Neural progenitor cell (in vitro differentiated cells): ENCODE measurements around the gene CRP. TPM values are rescaled to one million over a fixed set of nuclear protein-coding genes. Genes with fewer than 3 reads are reported as not detected.

Experiments
- DNase-seq: peaks from one replicate; pipeline ENCODE4 v3.0.0-alpha.2; 2016; ENCODE audit warnings: low spot score
- H2AFZ ChIP-seq: fragments of 200-600 bp; sonication (generic); replicated peaks from 2 replicates; pipeline ENCODE4 v1.6.1; 2016; ENCODE audit warnings: antibody characterized with exemption
- H3F3A ChIP-seq: fragments of 200-600 bp; sonication (generic); 2 replicates; pipeline ENCODE4 v1.6.1; 2016; ENCODE audit warnings: antibody characterized with exemption, low read depth
- H3K27ac ChIP-seq: fragments of 200-600 bp; sonication (generic); 2 replicates; pipeline ENCODE4 v1.5.1; 2016; ENCODE audit warnings: mild to moderate bottlenecking
- H3K27me3 ChIP-seq: fragments of 200-600 bp; sonication (generic); 2 replicates; pipeline ENCODE4 v1.6.1; 2016; ENCODE audit warnings: mild to moderate bottlenecking, moderate library complexity
- H3K36me3 ChIP-seq: fragments of 200-600 bp; sonication (generic); 2 replicates; pipeline ENCODE4 v1.5.1; 2016
- H3K4me1 ChIP-seq: fragments of 200-600 bp; sonication (generic); 2 replicates; pipeline ENCODE4 v1.6.1; 2016; ENCODE audit warnings: mixed run types
- H3K4me2 ChIP-seq: fragments of 200-600 bp; sonication (generic); 2 replicates; pipeline ENCODE4 v1.6.1; 2016
- H3K4me3 ChIP-seq: fragments of 200-600 bp; sonication (generic); 2 replicates; pipeline ENCODE4 v1.5.1; 2016
- H3K79me2 ChIP-seq: fragments of 200-600 bp; sonication (generic); 2 replicates; pipeline ENCODE4 v1.6.1; 2016; ENCODE audit warnings: low read depth
- H3K9ac ChIP-seq: fragments of 200-600 bp; sonication (generic); 2 replicates; pipeline ENCODE4 v1.6.1; 2016
- H3K9me3 ChIP-seq: fragments of 200-600 bp; sonication (generic); 2 replicates; pipeline ENCODE4 v1.5.1; 2016; ENCODE audit warnings: low read depth
- H4K20me1 ChIP-seq: fragments of 200-600 bp; sonication (generic); 2 replicates; pipeline ENCODE4 v1.6.1; 2016; ENCODE audit warnings: low read depth
- H3K27ac Mint-ChIP-seq: 3 replicates; pipeline ENCODE4 v1.8.0; 2021; ENCODE audit warnings: mixed read lengths
- H3K27me3 Mint-ChIP-seq: 2 replicates; pipeline ENCODE4 v1.8.0; 2022; ENCODE audit warnings: low read depth, mild to moderate bottlenecking, inconsistent platforms, moderate library complexity, mixed read lengths; ENCODE audit not compliant: insufficient read depth
- H3K36me3 Mint-ChIP-seq: 3 replicates; pipeline ENCODE4 v1.8.0; 2021; ENCODE audit warnings: mixed read lengths
- H3K4me1 Mint-ChIP-seq: 3 replicates; pipeline ENCODE4 v1.8.0; 2021; ENCODE audit warnings: mixed read lengths
- H3K4me3 Mint-ChIP-seq: 3 replicates; pipeline ENCODE4 v1.8.0; 2021; ENCODE audit warnings: mild to moderate bottlenecking, moderate library complexity, mixed read lengths
- H3K9me3 Mint-ChIP-seq: 3 replicates; pipeline ENCODE4 v1.8.0; 2020; ENCODE audit warnings: mixed read lengths
- EZH2 ChIP-seq: fragments of 200-600 bp; sonication (generic); IDR thresholded peaks from 2 replicates; pipeline ENCODE4 v1.6.1; 2017; ENCODE audit warnings: antibody characterized with exemption, mild to moderate bottlenecking, moderate library complexity
- EZH2phosphoT487 ChIP-seq: fragments of 200-600 bp; sonication (generic); IDR thresholded peaks from 2 replicates; pipeline ENCODE4 v1.6.1; 2017; ENCODE audit warnings: antibody characterized with exemption
- total RNA-seq: library from RNA; depleted of rRNA; stranded (reverse); fragments of >200 nt; gene quantifications from 2 replicates; pipeline ENCODE4 v1.2.3, GENCODE V29; 2015; ENCODE audit warnings: low replicate concordance
- TF ChIP-seq, protein P1 (sequence below): fragments of 200-600 bp; sonication (generic); IDR thresholded peaks from 2 replicates; pipeline ENCODE4 v1.5.1; 2017; ENCODE audit warnings: antibody characterized with exemption, mild to moderate bottlenecking

CRP gene, protein sequence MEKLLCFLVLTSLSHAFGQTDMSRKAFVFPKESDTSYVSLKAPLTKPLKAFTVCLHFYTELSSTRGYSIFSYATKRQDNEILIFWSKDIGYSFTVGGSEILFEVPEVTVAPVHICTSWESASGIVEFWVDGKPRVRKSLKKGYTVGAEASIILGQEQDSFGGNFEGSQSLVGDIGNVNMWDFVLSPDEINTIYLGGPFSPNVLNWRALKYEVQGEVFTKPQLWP
- total RNA-seq = not detected in 2 replicates

DNA sequence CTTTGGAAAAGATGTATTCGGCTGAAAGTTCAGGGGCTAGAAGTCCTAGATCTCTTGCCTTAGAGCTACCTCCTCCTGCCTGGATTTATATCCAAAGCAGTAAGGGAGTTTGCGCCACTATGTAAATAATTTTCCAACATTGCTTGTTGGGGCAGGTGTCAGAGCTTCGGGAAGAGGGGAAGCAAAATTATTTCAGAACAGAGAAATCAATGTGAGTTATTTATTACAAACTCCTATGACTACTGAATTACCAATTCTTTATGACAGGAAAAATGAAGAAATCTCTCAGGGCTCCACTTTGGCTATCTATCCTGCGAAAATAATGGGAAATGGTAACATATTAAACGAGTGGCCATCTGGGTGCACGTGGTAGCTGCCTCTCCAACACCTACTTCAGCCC, at the start of gene CRP:
TSS of gene CRP (minus strand) at position 61 of the 400 bp plus-strand sequence. CDS start 104 bp downstream, outside the sequence.
- H3K27ac ChIP-seq = no peak within 1 kb of the TSS
- no peaks in the 10 kb centered on the region for H3F3A ChIP-seq
- no peak within 1 kb of the TSS for H3K4me2 ChIP-seq
- H3K36me3 ChIP-seq = no peaks in the 10 kb centered on the region
- no peaks in the 10 kb centered on the region for H4K20me1 ChIP-seq
- no peak within 1 kb of the TSS for H3K27ac Mint-ChIP-seq
- no peak within 1 kb of the TSS for H2AFZ ChIP-seq
- H3K9ac ChIP-seq = no peak within 1 kb of the TSS
- peaks cover 3% of the 10 kb centered on the region for H3K4me1 Mint-ChIP-seq
- no peaks in the 10 kb centered on the region for H3K36me3 Mint-ChIP-seq
- H3K4me1 ChIP-seq = no peaks in the 10 kb centered on the region
- DNase-seq = no peak
- H3K27me3 Mint-ChIP-seq = no peaks in the 10 kb centered on the region
- no peaks in the 10 kb centered on the region for H3K79me2 ChIP-seq
- TF ChIP-seq, protein P1, sequence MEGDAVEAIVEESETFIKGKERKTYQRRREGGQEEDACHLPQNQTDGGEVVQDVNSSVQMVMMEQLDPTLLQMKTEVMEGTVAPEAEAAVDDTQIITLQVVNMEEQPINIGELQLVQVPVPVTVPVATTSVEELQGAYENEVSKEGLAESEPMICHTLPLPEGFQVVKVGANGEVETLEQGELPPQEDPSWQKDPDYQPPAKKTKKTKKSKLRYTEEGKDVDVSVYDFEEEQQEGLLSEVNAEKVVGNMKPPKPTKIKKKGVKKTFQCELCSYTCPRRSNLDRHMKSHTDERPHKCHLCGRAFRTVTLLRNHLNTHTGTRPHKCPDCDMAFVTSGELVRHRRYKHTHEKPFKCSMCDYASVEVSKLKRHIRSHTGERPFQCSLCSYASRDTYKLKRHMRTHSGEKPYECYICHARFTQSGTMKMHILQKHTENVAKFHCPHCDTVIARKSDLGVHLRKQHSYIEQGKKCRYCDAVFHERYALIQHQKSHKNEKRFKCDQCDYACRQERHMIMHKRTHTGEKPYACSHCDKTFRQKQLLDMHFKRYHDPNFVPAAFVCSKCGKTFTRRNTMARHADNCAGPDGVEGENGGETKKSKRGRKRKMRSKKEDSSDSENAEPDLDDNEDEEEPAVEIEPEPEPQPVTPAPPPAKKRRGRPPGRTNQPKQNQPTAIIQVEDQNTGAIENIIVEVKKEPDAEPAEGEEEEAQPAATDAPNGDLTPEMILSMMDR = no peak
- TF ChIP-seq EZH2phosphoT487 (no peak), EZH2 (no peak)
- no peak within 1 kb of the TSS for H3K4me3 Mint-ChIP-seq
- H3K9me3 ChIP-seq = no peaks in the 10 kb centered on the region
- no peak within 1 kb of the TSS for H3K4me3 ChIP-seq
- H3K9me3 Mint-ChIP-seq = peaks cover 16% of the 10 kb centered on the region
- H3K27me3 ChIP-seq = no peaks in the 10 kb centered on the region

DNA sequence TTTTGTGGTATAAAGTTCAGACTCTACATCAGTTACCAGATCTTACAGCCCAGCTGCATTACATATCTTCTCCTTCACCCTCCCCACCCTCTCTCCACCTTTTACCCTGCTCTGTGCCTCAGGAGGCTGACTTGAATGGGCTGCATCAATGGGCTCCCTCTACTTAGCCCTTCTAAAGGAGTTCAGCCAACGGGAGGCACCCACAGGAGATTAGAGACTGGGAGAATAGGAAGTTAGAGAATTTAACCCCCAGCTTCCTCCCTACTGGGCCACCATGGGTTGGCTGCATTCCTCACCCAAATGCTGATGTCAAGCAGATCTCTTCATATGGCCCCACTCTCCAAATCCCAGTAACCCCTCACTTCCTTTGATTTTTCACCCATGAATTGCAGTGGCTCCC, 49.3 kb upstream of the CRP start:
- H3K4me3 Mint-ChIP-seq = no peak overlapping the region
- H3K9me3 ChIP-seq = no peaks in the 10 kb centered on the region
- H3K27ac ChIP-seq = no peak overlapping the region
- peaks cover 2% of the 10 kb centered on the region for H3K27me3 Mint-ChIP-seq
- H3K36me3 ChIP-seq = no peaks in the 10 kb centered on the region
- H3K36me3 Mint-ChIP-seq = no peaks in the 10 kb centered on the region
- H3K4me1 Mint-ChIP-seq = no peaks in the 10 kb centered on the region
- no peaks in the 10 kb centered on the region for H3K79me2 ChIP-seq
- H2AFZ ChIP-seq = no peak overlapping the region
- TF ChIP-seq EZH2 = no peak
- no peak for TF ChIP-seq EZH2phosphoT487
- TF ChIP-seq, protein P1 = no peak
- peak; percentile 8 for DNase-seq
- H3K9me3 Mint-ChIP-seq = no peaks in the 10 kb centered on the region
- H3K27me3 ChIP-seq = no peaks in the 10 kb centered on the region
- peaks cover 6% of the 10 kb centered on the region for H3K4me1 ChIP-seq
- H3K4me2 ChIP-seq = no peak overlapping the region
- H4K20me1 ChIP-seq = no peaks in the 10 kb centered on the region
- no peaks in the 10 kb centered on the region for H3F3A ChIP-seq
- no peak overlapping the region for H3K27ac Mint-ChIP-seq
- no peak overlapping the region for H3K9ac ChIP-seq
- H3K4me3 ChIP-seq = no peak overlapping the region

DNA sequence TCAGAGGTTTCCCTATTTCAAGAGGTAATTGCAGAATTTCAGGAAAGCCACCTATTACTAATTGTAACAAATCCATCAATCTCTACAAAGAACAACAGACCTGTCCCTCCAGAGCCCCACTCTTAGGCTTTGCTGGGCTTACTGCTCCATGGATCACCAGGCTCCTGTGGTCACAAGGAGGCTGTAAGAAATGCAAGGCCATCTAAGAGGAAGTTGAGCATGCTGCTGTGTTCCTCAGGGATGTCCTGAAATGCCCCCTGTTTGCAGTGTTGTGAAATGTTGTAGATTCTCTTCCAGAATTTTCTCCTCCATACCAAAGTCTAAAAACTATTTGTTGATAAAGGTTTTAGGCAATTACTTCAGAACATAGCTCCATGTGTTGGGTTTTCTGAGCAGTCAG, 42.0 kb upstream of the CRP start:
- no peaks in the 10 kb centered on the region for H3K4me1 Mint-ChIP-seq
- H3K9me3 ChIP-seq = no peaks in the 10 kb centered on the region
- H3K27me3 ChIP-seq = no peaks in the 10 kb centered on the region
- no peak overlapping the region for H3K27ac ChIP-seq
- H3K4me3 Mint-ChIP-seq = no peak overlapping the region
- TF ChIP-seq EZH2phosphoT487 = no peak
- TF ChIP-seq EZH2 = no peak
- TF ChIP-seq, protein P1 = no peak
- H3K36me3 Mint-ChIP-seq = no peaks in the 10 kb centered on the region
- H3K36me3 ChIP-seq = no peaks in the 10 kb centered on the region
- no peak overlapping the region for H3K27ac Mint-ChIP-seq
- H3K4me1 ChIP-seq = no peaks in the 10 kb centered on the region
- no peak for DNase-seq
- no peak overlapping the region for H3K9ac ChIP-seq
- no peaks in the 10 kb centered on the region for H3K79me2 ChIP-seq
- H3K4me3 ChIP-seq = no peak overlapping the region
- peaks cover 3% of the 10 kb centered on the region for H3K27me3 Mint-ChIP-seq
- no peaks in the 10 kb centered on the region for H3K9me3 Mint-ChIP-seq
- no peaks in the 10 kb centered on the region for H3F3A ChIP-seq
- H3K4me2 ChIP-seq = no peak overlapping the region
- H4K20me1 ChIP-seq = no peaks in the 10 kb centered on the region
- no peak overlapping the region for H2AFZ ChIP-seq
